Gastroesophageal sphincter (tissue), 4 donors: Measurements from ENCODE around the gene STXBP4. TPM values are rescaled to one million over a fixed set of nuclear protein-coding genes. Genes with fewer than 3 reads are reported as not detected.

Experiments used
- ATAC-seq: fragments of 150-250 bp; one replicate; pipeline ENCODE4 v1.9.1; 2016; ENCODE audit warnings: mild to moderate bottlenecking, moderate library complexity
- H3K27ac ChIP-seq, 4 donors: fragments of 200-600 bp; sonication (generic) in 3 of 4; 1 replicate in 3 of 4; 2 replicates in 1 of 4; pipeline ENCODE4 v1.5.1; 2016 to 2019
- H3K27me3 ChIP-seq: fragments of 200-600 bp; sonication (generic); one replicate; pipeline ENCODE4 v1.5.1; 2019
- H3K36me3 ChIP-seq, 2 donors: fragments of 200-600 bp; sonication (generic); one replicate each; pipeline ENCODE4 v1.5.1; 2019; ENCODE audit warnings: control low read depth in 1 of 2
- H3K4me1 ChIP-seq, 3 donors: fragments of 200-600 bp; sonication (generic); 1 replicate in 2 of 3; 2 replicates in 1 of 3; pipeline ENCODE4 v1.5.1; 2016 to 2019; ENCODE audit warnings: control low read depth in 2 of 3
- H3K4me3 ChIP-seq, 2 donors: fragments of 200-600 bp; sonication (generic); one replicate each; pipeline ENCODE4 v1.5.1; 2019; ENCODE audit warnings: mild to moderate bottlenecking in 1 of 2, moderate library complexity in 1 of 2
- H3K9me3 ChIP-seq, 3 donors: fragments of 200-600 bp; sonication (generic); one replicate each; pipeline ENCODE4 v1.5.1; 2017 to 2019; ENCODE audit warnings: control low read depth in 2 of 3
- CTCF ChIP-seq, 4 experiments: fragments of 200-600 bp in 2 of 4; fragments of 450-650 bp in 2 of 4; sonication (generic) in 1 of 4; IDR thresholded peaks; one replicate each; pipeline ENCODE4 v1.5.1; 2017 to 2019; ENCODE audit warnings: antibody characterized with exemption in 4 of 4, mild to moderate bottlenecking in 2 of 4, moderate library complexity in 2 of 4
- EP300 ChIP-seq: sonication (generic); formaldehyde crosslinking; IDR thresholded peaks from one replicate; pipeline ENCODE4 v1.6.1; 2017; ENCODE audit warnings: antibody characterized with exemption, mild to moderate bottlenecking
- POLR2A ChIP-seq, 2 donors: fragments of 450-650 bp; IDR thresholded peaks; one replicate each; pipeline ENCODE4 v1.6.1; 2017; ENCODE audit warnings: antibody characterized with exemption in 2 of 2, mild to moderate bottlenecking in 2 of 2, moderate library complexity in 1 of 2
- POLR2AphosphoS5 ChIP-seq: sonication (generic); formaldehyde crosslinking; IDR thresholded peaks from one replicate; pipeline ENCODE4 v1.6.1; 2017; ENCODE audit warnings: antibody characterized with exemption
- WGBS, 2 donors: methylation state at CpG; one replicate each; pipeline ENCODE4 v1.1.5; 2018; ENCODE audit warnings: low coverage in 1 of 2; 5-methylcytosine and 5-hydroxymethylcytosine counted together
- small RNA-seq, 4 donors: library from RNA; depleted of rRNA; stranded (forward); fragments of <200 nt; gene quantifications; one replicate each; pipeline ENCODE3, GENCODE V24; 2016
- total RNA-seq, 4 donors: library from RNA; depleted of rRNA; stranded (reverse); fragments of >200 nt; gene quantifications; one replicate each; pipeline ENCODE4 v1.1.0, GENCODE V29; 2016

Gene STXBP4
- total RNA-seq, 4 donors from 2014 or later = 12.2 to 29.7 (median 16.2) TPM

GRCh38 chr17:55219934-55220333, 251.4 kb downstream of the STXBP4 start:
- H3K4me1 ChIP-seq = no peaks in the 10 kb centered on the region
- ATAC-seq = no peak
- no peaks in the 10 kb centered on the region for H3K27me3 ChIP-seq
- TF ChIP-seq POLR2A (IDR thresholded peaks at IDR 0.05) (no peak), CTCF (IDR thresholded peaks at IDR 0.05) (no peak), EP300 (no peak), POLR2AphosphoS5 (no peak)
- no peaks in the 10 kb centered on the region for H3K9me3 ChIP-seq
- no peak overlapping the region for H3K27ac ChIP-seq
- no peaks in the 10 kb centered on the region for H3K36me3 ChIP-seq
- WGBS, 2 donors = 29 to 44% methylated on average over 3 of the region's 3 CpGs
- H3K4me3 ChIP-seq = no peak overlapping the region

Small RNAs within 50 kb of the gene (small RNA-seq; reads per million reads assigned to genes)
- 0 reads per million in 4 donors for gene AC007485.1

Other genes with a start within 250 kb of the STXBP4 start
- 10 to 100 TPM; 28.4 to 41.6 (median 30.0) TPM for gene TOM1L1, start 67.9 kb upstream of the STXBP4 start, total RNA-seq
- gene COX11, start 111 bp upstream of the STXBP4 start, total RNA-seq = 100 to 1,000 TPM in 3 of 4 donors, 10 to 100 TPM in 1; 71.1 to 115 (median 108) TPM